Measurements from ENCODE around the gene OLFM1.

DNA sequence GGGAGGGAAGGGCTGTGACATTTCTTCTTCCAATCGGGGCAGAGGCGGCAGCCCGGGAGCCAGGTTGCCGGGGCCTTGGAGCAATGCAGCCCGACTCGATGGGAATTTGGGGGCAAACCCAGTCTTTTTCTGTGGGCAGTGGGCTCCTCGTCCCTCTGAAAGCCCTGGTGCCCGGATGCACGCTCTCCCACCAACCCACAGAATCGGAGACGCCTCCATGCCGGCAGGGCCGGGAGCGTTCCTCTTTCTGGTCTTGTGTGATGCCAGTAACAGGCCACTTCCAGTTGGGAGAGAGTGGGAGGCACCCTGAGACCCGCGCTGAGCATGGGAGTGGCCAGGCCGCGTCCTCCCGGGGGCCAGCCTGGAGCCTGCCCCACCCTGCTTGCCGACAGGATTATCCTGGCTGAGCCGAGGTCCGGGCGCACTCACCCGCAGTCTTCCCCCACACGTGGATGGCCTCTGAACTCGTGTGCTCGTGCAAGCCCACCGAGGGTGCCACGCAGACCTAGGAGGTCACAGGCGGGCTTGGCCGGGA is 17.8 kb downstream of the OLFM1 start:
- TF ChIP-seq, protein P1, sequence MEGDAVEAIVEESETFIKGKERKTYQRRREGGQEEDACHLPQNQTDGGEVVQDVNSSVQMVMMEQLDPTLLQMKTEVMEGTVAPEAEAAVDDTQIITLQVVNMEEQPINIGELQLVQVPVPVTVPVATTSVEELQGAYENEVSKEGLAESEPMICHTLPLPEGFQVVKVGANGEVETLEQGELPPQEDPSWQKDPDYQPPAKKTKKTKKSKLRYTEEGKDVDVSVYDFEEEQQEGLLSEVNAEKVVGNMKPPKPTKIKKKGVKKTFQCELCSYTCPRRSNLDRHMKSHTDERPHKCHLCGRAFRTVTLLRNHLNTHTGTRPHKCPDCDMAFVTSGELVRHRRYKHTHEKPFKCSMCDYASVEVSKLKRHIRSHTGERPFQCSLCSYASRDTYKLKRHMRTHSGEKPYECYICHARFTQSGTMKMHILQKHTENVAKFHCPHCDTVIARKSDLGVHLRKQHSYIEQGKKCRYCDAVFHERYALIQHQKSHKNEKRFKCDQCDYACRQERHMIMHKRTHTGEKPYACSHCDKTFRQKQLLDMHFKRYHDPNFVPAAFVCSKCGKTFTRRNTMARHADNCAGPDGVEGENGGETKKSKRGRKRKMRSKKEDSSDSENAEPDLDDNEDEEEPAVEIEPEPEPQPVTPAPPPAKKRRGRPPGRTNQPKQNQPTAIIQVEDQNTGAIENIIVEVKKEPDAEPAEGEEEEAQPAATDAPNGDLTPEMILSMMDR (IDR thresholded peaks at IDR 0.05), result no peak
- TF ChIP-seq EP300 (IDR thresholded peaks at IDR 0.05), result no peak
- TF ChIP-seq POLR2A (IDR thresholded peaks at IDR 0.05), result no peak
